Sigmoid colon (tissue), 4 donors: Measurements from ENCODE around the gene ZCCHC24.

ENCODE experiments used
- CTCF ChIP-seq, 4 experiments: fragments of 450-650 bp in 3 of 4; fragments of 200-600 bp in 1 of 4; IDR thresholded peaks; one replicate each; pipeline ENCODE4 v1.5.1; 2016 to 2019; ENCODE audit warnings: antibody characterized with exemption in 4 of 4, mild to moderate bottlenecking in 3 of 4, moderate library complexity in 2 of 4
- POLR2AphosphoS5 ChIP-seq, 4 donors: sonication (generic); formaldehyde crosslinking; IDR thresholded peaks; one replicate each; pipeline ENCODE4 v1.6.1; 2017; ENCODE audit warnings: antibody characterized with exemption in 4 of 4

GRCh38 chr10:79436850-79437103 is 8.6 kb downstream of the ZCCHC24 start:
- TF ChIP-seq POLR2AphosphoS5 (IDR thresholded peaks at IDR 0.05) = no peak
- TF ChIP-seq CTCF (IDR thresholded peaks at IDR 0.05) = no peak
